IPS-20b (cell line): ENCODE results near the gene GFPT1.

Experiments used
- H3K27ac ChIP-seq: one replicate; pipeline ENCODE4 v1.5.1; 2013; ENCODE audit warnings: low read length
- H3K27me3 ChIP-seq: 2 replicates; pipeline ENCODE4 v1.6.1; 2013; ENCODE audit warnings: mild to moderate bottlenecking, low read length, inconsistent platforms; ENCODE audit not compliant: insufficient read depth
- H3K36me3 ChIP-seq: 2 replicates; pipeline ENCODE4 v1.6.1; 2013; ENCODE audit warnings: low read depth, mild to moderate bottlenecking, inconsistent platforms, low read length, moderate library complexity; ENCODE audit not compliant: insufficient read depth
- H3K4me1 ChIP-seq: 2 replicates; pipeline ENCODE4 v1.6.1; 2013; ENCODE audit warnings: mild to moderate bottlenecking, control low read depth, inconsistent platforms, low read length, moderate library complexity; ENCODE audit not compliant: insufficient read depth
- H3K4me3 ChIP-seq: 2 replicates; pipeline ENCODE4 v1.5.1; 2013; ENCODE audit warnings: mild to moderate bottlenecking, low read length, inconsistent platforms
- H3K9ac ChIP-seq: 2 replicates; pipeline ENCODE4 v1.6.1; 2013; ENCODE audit warnings: low read depth, mild to moderate bottlenecking, inconsistent platforms, low read length, moderate library complexity
- H3K9me3 ChIP-seq: 2 replicates; pipeline ENCODE4 v1.6.1; 2013; ENCODE audit warnings: mild to moderate bottlenecking, low read depth, low read length, inconsistent platforms; ENCODE audit not compliant: insufficient read depth

Gene GFPT1

GRCh38 chr2:69382547-69382946 lies 4.5 kb downstream of the GFPT1 start:
- Histone ChIP-seq H3K27ac (no peak overlapping the region), H3K9me3 (no peaks in the 10 kb centered on the region), H3K27me3 (no peaks in the 10 kb centered on the region), H3K4me1 (peaks cover 11% of the 10 kb centered on the region), H3K36me3 (no peaks in the 10 kb centered on the region), H3K9ac (no peak overlapping the region), H3K4me3 (no peak overlapping the region)

GRCh38 chr2:69381337-69381737 lies 5.7 kb downstream of the GFPT1 start:
- Histone ChIP-seq H3K36me3 (no peaks in the 10 kb centered on the region), H3K4me3 (no peak overlapping the region), H3K9me3 (no peaks in the 10 kb centered on the region), H3K4me1 (peaks cover 11% of the 10 kb centered on the region), H3K27ac (no peak overlapping the region), H3K27me3 (no peaks in the 10 kb centered on the region), H3K9ac (no peak overlapping the region)

GRCh38 chr2:69380072-69380917 lies 6.7 kb downstream of the GFPT1 start:
- Histone ChIP-seq H3K9ac (no peak overlapping the region), H3K36me3 (no peaks in the 10 kb centered on the region), H3K27ac (no peak overlapping the region), H3K27me3 (no peaks in the 10 kb centered on the region), H3K4me3 (no peak overlapping the region), H3K4me1 (0 out of 2 replicates have a peak, but pooled peaks cover 5% of the 10 kb centered on the region), H3K9me3 (no peaks in the 10 kb centered on the region)

GRCh38 chr2:69376403-69376802 lies 10.6 kb downstream of the GFPT1 start:
- Histone ChIP-seq H3K36me3 (peaks cover 18% of the 10 kb centered on the region), H3K27me3 (no peaks in the 10 kb centered on the region), H3K4me1 (no peaks in the 10 kb centered on the region), H3K27ac (no peak overlapping the region), H3K4me3 (no peak overlapping the region), H3K9ac (no peak overlapping the region), H3K9me3 (no peaks in the 10 kb centered on the region)

GRCh38 chr2:69375494-69376353 lies 11.3 kb downstream of the GFPT1 start:
- no peak overlapping the region for H3K27ac ChIP-seq
- H3K4me1 ChIP-seq = no peaks in the 10 kb centered on the region
- H3K36me3 ChIP-seq = peaks cover 19% of the 10 kb centered on the region
- H3K4me3 ChIP-seq = no peak overlapping the region
- H3K27me3 ChIP-seq = no peaks in the 10 kb centered on the region
- H3K9me3 ChIP-seq = no peaks in the 10 kb centered on the region
- no peak overlapping the region for H3K9ac ChIP-seq

GRCh38 chr2:69372767-69373166 lies 14.3 kb downstream of the GFPT1 start:
- H3K27me3 ChIP-seq = no peaks in the 10 kb centered on the region
- H3K36me3 ChIP-seq = peaks cover 48% of the 10 kb centered on the region
- no peak overlapping the region for H3K9ac ChIP-seq
- H3K27ac ChIP-seq = no peak overlapping the region
- no peaks in the 10 kb centered on the region for H3K4me1 ChIP-seq
- H3K4me3 ChIP-seq = no peak overlapping the region
- H3K9me3 ChIP-seq = no peaks in the 10 kb centered on the region

- no peak overlapping the region for H3K27ac ChIP-seq
- H3K36me3 ChIP-seq = peaks cover 67% of the 10 kb centered on the region
- H3K4me3 ChIP-seq = no peak overlapping the region
- no peaks in the 10 kb centered on the region for H3K9me3 ChIP-seq
- no peaks in the 10 kb centered on the region for H3K4me1 ChIP-seq
- no peak overlapping the region for H3K9ac ChIP-seq
- H3K27me3 ChIP-seq = no peaks in the 10 kb centered on the region
Measured at GRCh38 chr2:69369802-69370201, 17.2 kb downstream of the GFPT1 start.

GRCh38 chr2:69368588-69368987 lies 18.4 kb downstream of the GFPT1 start:
- H3K36me3 ChIP-seq = peaks cover 72% of the 10 kb centered on the region

GRCh38 chr2:69359371-69359770 lies 27.7 kb downstream of the GFPT1 start:
- H3K27ac ChIP-seq = peak overlapping the region; percentile 83
- no peaks in the 10 kb centered on the region for H3K27me3 ChIP-seq
- no peaks in the 10 kb centered on the region for H3K9me3 ChIP-seq
- no peak overlapping the region for H3K9ac ChIP-seq
- H3K36me3 ChIP-seq = peaks cover 90% of the 10 kb centered on the region
- peaks cover 20% of the 10 kb centered on the region for H3K4me1 ChIP-seq
- no peak overlapping the region for H3K4me3 ChIP-seq

More at GRCh38 chr2:69368588-69368987, 18.4 kb downstream of the GFPT1 start:
- H3K27ac ChIP-seq = no peak overlapping the region
- no peaks in the 10 kb centered on the region for H3K27me3 ChIP-seq
- no peaks in the 10 kb centered on the region for H3K4me1 ChIP-seq
- no peak overlapping the region for H3K4me3 ChIP-seq
- no peak overlapping the region for H3K9ac ChIP-seq
- no peaks in the 10 kb centered on the region for H3K9me3 ChIP-seq

- peak overlapping the region; percentile 8; the same call in 1 of the 2 replicates for H3K4me3 ChIP-seq
- H3K4me1 ChIP-seq = peaks cover 20% of the 10 kb centered on the region
- H3K27me3 ChIP-seq = no peaks in the 10 kb centered on the region
- no peaks in the 10 kb centered on the region for H3K9me3 ChIP-seq
- no peak overlapping the region for H3K9ac ChIP-seq
- peak overlapping the region; percentile 83 for H3K27ac ChIP-seq
- peaks cover 90% of the 10 kb centered on the region for H3K36me3 ChIP-seq
Measured at GRCh38 chr2:69358914-69359313, 28.1 kb downstream of the GFPT1 start.

GRCh38 chr2:69356471-69356870 lies 30.6 kb downstream of the GFPT1 start:
- Histone ChIP-seq H3K9ac (no peak overlapping the region), H3K27me3 (no peaks in the 10 kb centered on the region), H3K36me3 (peaks cover 84% of the 10 kb centered on the region), H3K9me3 (no peaks in the 10 kb centered on the region), H3K27ac (no peak overlapping the region), H3K4me3 (no peak overlapping the region), H3K4me1 (peaks cover 20% of the 10 kb centered on the region)
